Heart right ventricle (tissue), 16 donors: ENCODE results near the gene GLS2. TPM values are rescaled to one million over a fixed set of nuclear protein-coding genes. Genes with fewer than 3 reads are reported as not detected.
A peak's percentile ranks its signal among the peaks of the same experiment; 100 is the strongest.

ENCODE experiments used
- ATAC-seq, 8 donors: fragments of 200-7000 bp; cut with Tn5 transposase; one replicate each; pipeline ENCODE4 v1.9.1; 2020; ENCODE audit warnings: mild to moderate bottlenecking in 8 of 8, moderate library complexity in 8 of 8, moderate number of reproducible peaks in 1 of 8
- DNase-seq, 2 donors: peaks; one replicate each; pipeline ENCODE4 v3.0.0-alpha.2; 2020
- H3K27ac ChIP-seq, 10 donors: fragments of 200-600 bp; sonication (generic) in 2 of 10; one replicate each; pipeline versions ENCODE4 v1.5.0 to v1.8.0; 2020 to 2022; ENCODE audit warnings: mild to moderate bottlenecking in 3 of 10
- H3K27me3 ChIP-seq, 7 donors: fragments of 200-600 bp; one replicate each; pipeline ENCODE4 v1.8.0; 2021 to 2022; ENCODE audit warnings: mild to moderate bottlenecking in 2 of 7
- H3K36me3 ChIP-seq, 9 donors: fragments of 200-600 bp; sonication (generic) in 1 of 9; one replicate each; pipeline versions ENCODE4 v1.5.0 to v1.8.0; 2020 to 2022; ENCODE audit warnings: mild to moderate bottlenecking in 2 of 9
- H3K4me1 ChIP-seq, 9 donors: fragments of 200-600 bp; sonication (generic) in 1 of 9; one replicate each; pipeline versions ENCODE4 v1.5.0 to v1.8.0; 2020 to 2022; ENCODE audit warnings: mild to moderate bottlenecking in 4 of 9
- H3K4me3 ChIP-seq, 10 donors: fragments of 200-600 bp; sonication (generic) in 2 of 10; one replicate each; pipeline versions ENCODE4 v1.5.0 to v1.8.0; 2020 to 2022; ENCODE audit warnings: mild to moderate bottlenecking in 7 of 10, moderate library complexity in 2 of 10
- H3K9me3 ChIP-seq, 11 donors: fragments of 200-600 bp in 10 of 11; sonication (generic) in 2 of 11; one replicate each; pipeline versions ENCODE4 v1.5.0 to v1.8.0; 2013 to 2022; ENCODE audit warnings: mild to moderate bottlenecking in 2 of 11, control low read depth in 1 of 11, moderate library complexity in 1 of 11
- CTCF ChIP-seq, 9 donors: fragments of 200-600 bp; sonication (generic) in 2 of 9; IDR thresholded peaks; one replicate each; pipeline versions ENCODE4 v1.5.0 to v1.8.0; 2021 to 2022; ENCODE audit warnings: antibody characterized with exemption in 9 of 9, mild to moderate bottlenecking in 5 of 9, moderate library complexity in 1 of 9
- WGBS, 2 donors: extraction: QIAGEN DNeasy Blood & Tissue Kit; methylation state at CpG; one replicate each; pipeline ENCODE4 v1.1.7; 2013; ENCODE audit warnings: inconsistent platforms in 1 of 2; 5-methylcytosine and 5-hydroxymethylcytosine counted together
- intact Hi-C, 10 donors: fragments of 100-400 bp; cut with DNase I; formaldehyde crosslinking; loops; one replicate each; pipeline versions ENCODE4 v1.11.1 to v1.14.2; 2022
- polyA plus RNA-seq, 2 donors: library from polyadenylated mRNA; stranded (reverse); fragments of 200-250 nt; gene quantifications; one replicate each; pipeline ENCODE4 v1.2.3, GENCODE V29; 2013
- total RNA-seq, 10 donors: library from RNA; stranded (reverse); fragmentation: NEBNext Ultra II Directional in 3 of 10; extraction: Animal tissue kit (Norgen Biotek cat#: 25700) in 3 of 10; gene quantifications; one replicate each; pipeline versions ENCODE4 v1.2.1 to v1.2.4, GENCODE V29; 2021 to 2023
- donor health status: Arrhythmogenic right ventricular cardiomyopathy.
- donor health status: ischemic (EF 13 %, LVEDD 7.1; RV severe dilation, severe dysfunction).
- donor health status: healthy with polysubstance abuse.
- donor health status: DM: no; HTN: yes; CAD: no.
- donor health status: DM: no; HTN: no; CAD: no.
- donor health status: ischemic (EF 25% LVEDD 6.9; RV normal size, moderate dysfunction).
- donor health status: ischemic (EF 25% LVEDD 5.7; RV mildly dilated, moderate dysfunction).
- donor health status: healthy.
- donor health status: DM: yes; HTN: yes; CAD: no.
- donor health status: Ischemic cardiomyopathy.
- donor health status: ischemic (EF 35%, LVEDD 5.7; RV mildly dilated, moderate dysfunction).
- donor health status: nonischemic (EF 11% LVEDD 7.7; RV severe dilation, severe dysfunction).
- donor health status: DM: yes; HTN: yes; CAD: no.
- donor health status: PGD.
- donor health status: ischemic (EF 29% LVEDD 5.4; RV normal size, mild dysfunction).
- donor health status: nonischemic (EF 23%, LVEDD 6.1; RV moderate dilation, normal function).

Gene GLS2
- total and polyA plus RNA-seq, 12 donors: 0.19 to 1.4 (median 0.52) TPM

GRCh38 chr12:56479625-56480024 lies 8.3 kb downstream of the GLS2 start:
- DNase-seq: no peak
- intact Hi-C loops: no loop called here
- Histone ChIP-seq H3K27me3 (no peaks in the 10 kb centered on the region), H3K4me3 (no peak overlapping the region), H3K9me3 (no peaks in the 10 kb centered on the region), H3K27ac (no peak overlapping the region), H3K4me1 (peaks cover 0 to 4% (median 0%) of the 10 kb centered on the region in 9 donors), H3K36me3 (no peaks in the 10 kb centered on the region)
- ATAC-seq: no peak
- no peak for TF ChIP-seq CTCF (IDR thresholded peaks at IDR 0.05)
- 94 to 96% methylated on average over 7 of the region's 7 CpGs for WGBS, 2 donors

GRCh38 chr12:56477521-56478225 lies 10.3 kb downstream of the GLS2 start:
- WGBS, 2 donors: 91 to 92% methylated on average over 6 of the region's 6 CpGs
- no peak for TF ChIP-seq CTCF (IDR thresholded peaks at IDR 0.05)
- intact Hi-C loops: no loop called here
- H3K27me3 ChIP-seq: no peaks in the 10 kb centered on the region
- no peak for ATAC-seq
- no peaks in the 10 kb centered on the region for H3K9me3 ChIP-seq
- H3K27ac ChIP-seq: no peak overlapping the region
- peaks cover 0 to 11% (median 0%) of the 10 kb centered on the region in 9 donors for H3K36me3 ChIP-seq
- no peak for DNase-seq
- no peak overlapping the region for H3K4me3 ChIP-seq
- peaks cover 0 to 11% (median 0%) of the 10 kb centered on the region in 9 donors for H3K4me1 ChIP-seq

GRCh38 chr12:56476972-56477432 lies 11.0 kb downstream of the GLS2 start:
- peak in 1 of 8 donors; percentile 12 for ATAC-seq
- Histone ChIP-seq H3K4me1 (peaks cover 0 to 11% (median 0%) of the 10 kb centered on the region in 9 donors), H3K36me3 (peaks cover 0 to 18% (median 0%) of the 10 kb centered on the region in 9 donors), H3K27ac (no peak overlapping the region), H3K9me3 (no peaks in the 10 kb centered on the region), H3K27me3 (no peaks in the 10 kb centered on the region), H3K4me3 (no peak overlapping the region)
- WGBS, 2 donors: 93 to 100% methylated on average over 1 of the region's 1 CpG
- TF ChIP-seq CTCF (IDR thresholded peaks at IDR 0.05): no peak
- DNase-seq: no peak
- intact Hi-C loops: no loop called here

GRCh38 chr12:56476143-56476542 lies 11.8 kb downstream of the GLS2 start:
- intact Hi-C loops: no loop called here
- H3K9me3 ChIP-seq: no peaks in the 10 kb centered on the region
- no peak for TF ChIP-seq CTCF (IDR thresholded peaks at IDR 0.05)
- no peak overlapping the region for H3K27ac ChIP-seq
- H3K27me3 ChIP-seq: no peaks in the 10 kb centered on the region
- 86 to 88% methylated on average over 6 of the region's 6 CpGs for WGBS, 2 donors
- peaks cover 0 to 25% (median 0%) of the 10 kb centered on the region in 9 donors for H3K36me3 ChIP-seq
- no peak overlapping the region for H3K4me3 ChIP-seq
- no peak for ATAC-seq
- peaks cover 0 to 12% (median 0%) of the 10 kb centered on the region in 9 donors for H3K4me1 ChIP-seq
- no peak for DNase-seq
